Measurements from ENCODE around the gene TSPAN7.

DNA sequence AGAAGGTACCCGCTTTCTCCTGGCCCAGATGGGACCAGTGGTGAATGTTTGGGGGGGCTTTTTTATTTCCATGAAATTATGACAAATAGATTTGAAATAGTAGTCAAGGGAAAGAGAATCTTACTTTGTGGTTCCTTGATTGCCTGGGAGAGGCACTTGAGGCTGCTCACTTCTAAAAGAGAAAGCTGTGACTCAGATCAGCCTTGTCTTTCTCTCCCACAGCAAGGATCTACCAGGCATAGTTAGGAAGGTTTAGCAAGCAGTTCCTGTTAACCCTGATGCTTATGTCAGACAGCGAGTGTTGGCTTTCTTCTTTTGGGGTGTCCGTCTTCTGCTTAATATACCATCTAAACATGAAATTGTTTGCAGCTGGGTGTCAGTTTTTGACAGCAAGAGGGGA lies 114.5 kb downstream of the TSPAN7 start:
- TF ChIP-seq, protein P1, sequence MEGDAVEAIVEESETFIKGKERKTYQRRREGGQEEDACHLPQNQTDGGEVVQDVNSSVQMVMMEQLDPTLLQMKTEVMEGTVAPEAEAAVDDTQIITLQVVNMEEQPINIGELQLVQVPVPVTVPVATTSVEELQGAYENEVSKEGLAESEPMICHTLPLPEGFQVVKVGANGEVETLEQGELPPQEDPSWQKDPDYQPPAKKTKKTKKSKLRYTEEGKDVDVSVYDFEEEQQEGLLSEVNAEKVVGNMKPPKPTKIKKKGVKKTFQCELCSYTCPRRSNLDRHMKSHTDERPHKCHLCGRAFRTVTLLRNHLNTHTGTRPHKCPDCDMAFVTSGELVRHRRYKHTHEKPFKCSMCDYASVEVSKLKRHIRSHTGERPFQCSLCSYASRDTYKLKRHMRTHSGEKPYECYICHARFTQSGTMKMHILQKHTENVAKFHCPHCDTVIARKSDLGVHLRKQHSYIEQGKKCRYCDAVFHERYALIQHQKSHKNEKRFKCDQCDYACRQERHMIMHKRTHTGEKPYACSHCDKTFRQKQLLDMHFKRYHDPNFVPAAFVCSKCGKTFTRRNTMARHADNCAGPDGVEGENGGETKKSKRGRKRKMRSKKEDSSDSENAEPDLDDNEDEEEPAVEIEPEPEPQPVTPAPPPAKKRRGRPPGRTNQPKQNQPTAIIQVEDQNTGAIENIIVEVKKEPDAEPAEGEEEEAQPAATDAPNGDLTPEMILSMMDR (IDR thresholded peaks at IDR 0.05) = no peak
- TF ChIP-seq EZH2 (IDR thresholded peaks at IDR 0.05) = no peak
